PC-3 (cell line): ENCODE measurements around the gene FZR1. TPM values are rescaled to one million over a fixed set of nuclear protein-coding genes. Genes with fewer than 3 reads are reported as not detected.

ENCODE experiments used
- ATAC-seq: fragments of 200-7000 bp; cut with Tn5 transposase; 2 replicates; pipeline ENCODE4 v1.9.1; 2020; ENCODE audit warnings: mild to moderate bottlenecking, moderate library complexity
- BruUV-seq: library from RNA; stranded (reverse); fragments of 400-500 nt; replicated peaks from 2 replicates; lab custom pipeline; 2021; lab: Mats Ljungman, UMichigan
- CTCF ChIA-PET: fragments of 300-600 bp; sonication (Branson Sonifier 250); formaldehyde crosslinking; loops from one replicate; lab custom pipeline; 2022; ENCODE audit warnings: antibody characterized with exemption; lab: Charles Lee
- POLR2A ChIA-PET: fragments of 300-600 bp; sonication (Branson Sonifier 250); formaldehyde crosslinking; loops from one replicate; lab custom pipeline; 2022; ENCODE audit warnings: antibody characterized with exemption; ENCODE audit not compliant: unreplicated experiment; lab: Charles Lee
- DNase-seq: peaks from one replicate; pipeline ENCODE4 v3.0.0-alpha.2; 2015
- H2AFZ ChIP-seq: fragments of 300-600 bp; sonication (generic); 2 replicates; pipeline ENCODE4 v1.6.0; 2016; ENCODE audit warnings: antibody characterized with exemption, low read length
- H3F3A ChIP-seq: fragments of 300-600 bp; sonication (generic); one replicate; pipeline ENCODE4 v1.6.0; 2017; ENCODE audit warnings: antibody characterized with exemption, low read length, control low read depth, mild to moderate bottlenecking; ENCODE audit not compliant: unreplicated experiment
- H3K27ac ChIP-seq: fragments of 300-600 bp; sonication (generic); 2 replicates; pipeline ENCODE4 v1.5.1; 2016; ENCODE audit warnings: mild to moderate bottlenecking, low read length
- H3K27me3 ChIP-seq: fragments of 300-600 bp; sonication (generic); 2 replicates; pipeline ENCODE4 v1.6.1; 2016; ENCODE audit warnings: low read length, mixed read lengths
- H3K36me3 ChIP-seq: fragments of 300-600 bp; sonication (generic); 2 replicates; pipeline ENCODE4 v1.6.1; 2016; ENCODE audit warnings: low read depth, mixed run types, low read length, mixed read lengths
- H3K4me1 ChIP-seq: fragments of 300-600 bp; sonication (generic); 2 replicates; pipeline ENCODE4 v1.5.1; 2016; ENCODE audit warnings: low read length; ENCODE audit not compliant: insufficient read depth
- H3K4me2 ChIP-seq: fragments of 300-600 bp; sonication (generic); 2 replicates; pipeline ENCODE4 v1.6.0; 2016; ENCODE audit warnings: low read length
- H3K4me3 ChIP-seq: fragments of 300-600 bp; sonication (generic); 2 replicates; pipeline ENCODE4 v1.5.1; 2016; ENCODE audit warnings: mild to moderate bottlenecking, low read length, mixed read lengths
- H3K79me2 ChIP-seq: fragments of 300-600 bp; sonication (generic); 2 replicates; pipeline ENCODE4 v1.6.1; 2017; ENCODE audit warnings: low read length, mixed read lengths
- H3K9ac ChIP-seq: fragments of 300-600 bp; sonication (generic); 2 replicates; pipeline ENCODE4 v1.6.0; 2016; ENCODE audit warnings: mild to moderate bottlenecking, low read length
- H3K9me2 ChIP-seq: fragments of 300-600 bp; sonication (generic); replicated peaks from 2 replicates; pipeline ENCODE4 v1.6.1; 2016; ENCODE audit warnings: mixed run types, low read length, mixed read lengths
- H3K9me3 ChIP-seq: fragments of 300-600 bp; sonication (generic); 2 replicates; pipeline ENCODE4 v1.6.1; 2016; ENCODE audit warnings: low read length, mixed read lengths
- H4K20me1 ChIP-seq: fragments of 300-600 bp; sonication (generic); 2 replicates; pipeline ENCODE4 v1.6.1; 2016; ENCODE audit warnings: low read length, mixed read lengths
- EZH2 ChIP-seq: fragments of 300-600 bp; sonication (generic); IDR thresholded peaks from one replicate; pipeline ENCODE4 v1.6.1; 2017; ENCODE audit warnings: antibody characterized with exemption, mild to moderate bottlenecking, low read length; ENCODE audit not compliant: unreplicated experiment
- EZH2phosphoT487 ChIP-seq: fragments of 300-600 bp; sonication (generic); IDR thresholded peaks from 2 replicates; pipeline ENCODE4 v1.6.1; 2018; ENCODE audit warnings: mild to moderate bottlenecking, antibody characterized with exemption, low read length, borderline replicate concordance
- intact Hi-C: fragments of 100-400 bp; cut with micrococcal nuclease; formaldehyde crosslinking; loops from 2 replicates; pipeline ENCODE4 v1.9.0; 2023
- total RNA-seq: library from RNA; depleted of rRNA; stranded (reverse); fragments of >200 nt; gene quantifications from 2 replicates; pipeline ENCODE4 v1.2.3, GENCODE V29; 2014
- TF ChIP-seq, protein P1 (sequence below): fragments of 300-600 bp; sonication (generic); conservative IDR thresholded peaks from 2 replicates; pipeline ENCODE4 v1.5.1; 2017; ENCODE audit warnings: antibody characterized with exemption, low read depth, mild to moderate bottlenecking, low read length

The FZR1 gene
- total RNA-seq, 1 experiment from 2014 or later, result 53.6 TPM

DNA sequence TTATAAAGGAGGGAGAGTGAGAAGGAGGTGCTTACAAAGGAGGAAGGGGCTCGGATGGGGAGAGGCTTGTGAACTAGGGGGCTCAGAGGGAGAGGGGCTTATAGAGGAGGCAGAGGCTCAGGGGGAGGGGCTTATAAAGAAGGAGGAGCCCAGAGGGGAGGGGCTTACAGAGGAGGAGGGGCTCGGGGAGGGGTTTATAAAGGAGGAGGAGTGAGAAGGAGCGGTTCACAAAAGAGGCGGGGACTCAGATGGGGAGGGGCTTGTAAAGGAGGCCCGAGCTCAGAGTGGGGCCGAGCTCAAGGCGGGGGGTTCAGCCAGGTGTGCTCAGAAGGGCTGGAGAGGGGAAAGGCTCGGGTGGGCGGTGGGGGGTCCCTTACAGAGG lies 26.3 kb upstream of the FZR1 start:
- Histone ChIP-seq H3K9me2 (no peaks in the 10 kb centered on the region), H4K20me1 (no peaks in the 10 kb centered on the region), H3F3A (no peaks in the 10 kb centered on the region), H3K79me2 (no peaks in the 10 kb centered on the region), H3K36me3 (no peaks in the 10 kb centered on the region), H3K27me3 (no peaks in the 10 kb centered on the region), H3K4me2 (no peak overlapping the region), H3K9me3 (no peaks in the 10 kb centered on the region), H3K27ac (no peak overlapping the region), H2AFZ (no peak overlapping the region), H3K9ac (no peak overlapping the region), H3K4me3 (no peak overlapping the region), H3K4me1 (no peaks in the 10 kb centered on the region)
- ChIA-PET POLR2A (no interaction called here), CTCF (no interaction called here)
- TF ChIP-seq EZH2phosphoT487, result no peak
- TF ChIP-seq, protein P1, sequence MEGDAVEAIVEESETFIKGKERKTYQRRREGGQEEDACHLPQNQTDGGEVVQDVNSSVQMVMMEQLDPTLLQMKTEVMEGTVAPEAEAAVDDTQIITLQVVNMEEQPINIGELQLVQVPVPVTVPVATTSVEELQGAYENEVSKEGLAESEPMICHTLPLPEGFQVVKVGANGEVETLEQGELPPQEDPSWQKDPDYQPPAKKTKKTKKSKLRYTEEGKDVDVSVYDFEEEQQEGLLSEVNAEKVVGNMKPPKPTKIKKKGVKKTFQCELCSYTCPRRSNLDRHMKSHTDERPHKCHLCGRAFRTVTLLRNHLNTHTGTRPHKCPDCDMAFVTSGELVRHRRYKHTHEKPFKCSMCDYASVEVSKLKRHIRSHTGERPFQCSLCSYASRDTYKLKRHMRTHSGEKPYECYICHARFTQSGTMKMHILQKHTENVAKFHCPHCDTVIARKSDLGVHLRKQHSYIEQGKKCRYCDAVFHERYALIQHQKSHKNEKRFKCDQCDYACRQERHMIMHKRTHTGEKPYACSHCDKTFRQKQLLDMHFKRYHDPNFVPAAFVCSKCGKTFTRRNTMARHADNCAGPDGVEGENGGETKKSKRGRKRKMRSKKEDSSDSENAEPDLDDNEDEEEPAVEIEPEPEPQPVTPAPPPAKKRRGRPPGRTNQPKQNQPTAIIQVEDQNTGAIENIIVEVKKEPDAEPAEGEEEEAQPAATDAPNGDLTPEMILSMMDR, result no peak
- no peak for TF ChIP-seq EZH2
- intact Hi-C loops, result no loop called here
- no TSS peak for BruUV-seq
- DNase-seq, result no peak
- no peak for ATAC-seq

DNA sequence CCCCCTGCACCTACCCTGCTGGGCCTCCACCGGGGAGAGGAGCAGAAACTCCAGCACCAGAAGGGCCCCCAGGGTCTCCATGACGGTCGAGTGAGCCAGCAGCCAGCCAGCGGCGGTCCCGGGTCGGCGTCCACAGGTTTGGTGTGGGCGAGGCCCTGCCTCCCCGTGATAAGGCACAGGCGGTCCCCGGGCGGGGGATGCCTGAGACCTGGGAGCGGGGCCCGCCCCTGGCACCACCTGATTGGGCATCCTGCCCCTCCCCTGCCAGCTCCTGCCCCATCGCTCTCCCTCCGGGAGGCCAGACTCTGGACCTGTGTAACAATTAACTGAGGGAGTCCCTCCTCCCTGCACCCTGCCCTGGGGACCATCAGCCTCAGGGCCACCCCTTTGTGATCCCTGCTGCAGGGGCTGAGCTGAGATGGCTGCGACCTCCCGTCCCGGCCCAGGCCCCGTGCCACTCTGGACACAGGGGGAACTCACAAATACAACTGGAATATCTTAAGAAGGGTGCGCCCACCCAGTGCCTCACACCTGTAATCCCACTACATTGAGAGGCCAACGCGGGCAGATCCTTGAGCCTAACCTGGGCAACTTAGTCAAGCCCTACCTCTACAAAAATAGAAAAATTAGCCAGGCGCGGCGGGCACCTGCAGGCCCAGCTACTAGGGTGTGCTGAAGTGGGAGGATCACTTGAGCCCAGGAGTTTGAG lies 25.6 kb upstream of the FZR1 start, which contains the start of gene SMIM24:
TSS of gene SMIM24 (minus strand) at position 143 of the 709 bp plus-strand sequence. CDS start at position 81, 62 bp downstream.
- H2AFZ ChIP-seq, result no peak within 1 kb of the TSS
- no peaks in the 10 kb centered on the region for H3K79me2 ChIP-seq
- H3K4me2 ChIP-seq, result no peak within 1 kb of the TSS
- no TSS peak for BruUV-seq
- H3K9me3 ChIP-seq, result no peaks in the 10 kb centered on the region
- no peaks in the 10 kb centered on the region for H3F3A ChIP-seq
- intact Hi-C loops, result no loop called here
- H3K9me2 ChIP-seq, result no peaks in the 10 kb centered on the region
- H3K27ac ChIP-seq, result no peak within 1 kb of the TSS
- H3K4me3 ChIP-seq, result no peak within 1 kb of the TSS
- TF ChIP-seq EZH2 (no peak), EZH2phosphoT487 (no peak)
- TF ChIP-seq, protein P1, result no peak
- no peaks in the 10 kb centered on the region for H3K36me3 ChIP-seq
- no peaks in the 10 kb centered on the region for H3K4me1 ChIP-seq
- POLR2A ChIA-PET, result no interaction called here
- no peaks in the 10 kb centered on the region for H3K27me3 ChIP-seq
- DNase-seq, result no peak
- no peak within 1 kb of the TSS for H3K9ac ChIP-seq
- H4K20me1 ChIP-seq, result no peaks in the 10 kb centered on the region
- ATAC-seq, result no peak
- CTCF ChIA-PET, result no interaction called here
